HG03097 (cell line): Measurements from ENCODE around the gene IGSF9.
A peak's percentile ranks its signal among the peaks of the same experiment; 100 is the strongest.

Experiments
- ATAC-seq: cut with Tn5 transposase; IDR thresholded peaks from one replicate; pipeline ENCODE4 v1.9.1; 2021; ENCODE audit not compliant: unreplicated experiment, low FRiP score

IGSF9 gene

DNA sequence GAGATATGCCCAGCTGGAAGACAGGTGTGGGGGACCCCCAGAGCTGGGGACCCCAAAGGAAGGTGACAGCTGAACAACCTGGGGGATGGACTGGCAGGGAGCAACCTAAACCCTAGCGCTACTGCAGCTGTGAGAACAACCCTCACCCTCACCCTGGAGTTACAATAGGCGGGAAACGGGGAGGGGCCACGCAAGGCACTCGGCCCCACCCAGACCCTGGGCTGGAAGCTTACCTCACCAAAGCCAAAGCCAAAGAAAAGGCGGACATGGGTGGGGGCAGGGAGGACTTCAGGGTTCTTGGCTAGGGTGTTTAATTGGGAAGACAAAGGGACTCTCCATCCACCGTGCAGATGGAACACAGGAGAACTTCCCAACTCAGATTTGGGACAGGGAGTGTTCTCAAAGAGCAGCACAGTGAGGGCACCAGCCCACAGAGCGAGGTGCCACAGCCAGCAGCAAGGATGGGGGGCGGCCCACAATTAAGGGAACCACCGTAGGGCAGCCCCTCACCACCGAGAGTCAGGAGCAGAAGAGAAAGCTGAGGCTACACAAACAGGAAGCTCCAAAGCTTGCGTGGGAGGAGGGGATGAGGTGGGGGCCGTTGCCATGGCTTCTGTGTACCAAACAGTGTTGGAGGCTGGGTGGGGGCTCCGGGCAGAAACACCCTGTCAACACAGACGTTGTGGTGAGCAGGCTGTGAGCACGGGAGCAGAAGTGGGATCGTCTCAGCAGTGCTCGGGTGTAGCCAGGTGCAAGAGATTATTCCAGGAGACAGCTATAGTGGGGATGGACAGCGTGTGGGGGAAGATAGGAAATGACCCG lies 22.0 kb downstream of the IGSF9 start:
- peak; percentile 27 for ATAC-seq

DNA sequence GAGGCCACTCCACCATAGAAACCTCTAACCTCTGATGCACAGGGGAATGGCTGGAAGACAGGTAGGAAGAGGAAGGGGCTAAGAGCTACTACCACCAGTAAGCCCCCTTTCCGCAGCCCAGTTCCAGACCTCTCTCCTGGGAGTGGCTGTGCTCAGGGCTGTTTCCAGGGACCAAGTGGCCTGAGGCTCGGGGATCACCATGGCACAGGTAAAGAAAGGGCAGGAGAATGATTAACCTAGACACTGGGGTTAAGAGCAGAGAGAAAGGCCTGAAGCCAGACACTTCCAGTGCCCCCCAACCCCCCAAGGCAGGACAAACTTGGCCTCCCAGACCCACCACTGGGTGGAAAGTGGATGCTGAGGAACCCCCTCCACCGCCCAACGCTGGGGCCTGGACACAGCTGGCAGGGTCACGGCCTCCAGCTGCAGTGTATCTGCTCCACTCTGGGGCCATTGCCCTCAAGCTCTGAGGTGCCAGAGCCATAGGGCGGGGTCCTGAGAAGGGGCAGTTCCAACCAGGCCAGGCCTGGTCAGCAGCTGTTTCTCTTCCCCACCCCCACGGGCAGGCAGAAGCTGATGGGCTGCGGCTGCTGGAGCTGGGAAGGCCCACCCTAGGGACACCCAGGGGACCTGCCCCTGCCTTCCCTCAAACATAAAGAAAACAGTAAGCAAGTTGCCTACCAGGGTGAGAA lies 22.8 kb downstream of the IGSF9 start:
- no peak for ATAC-seq

- no peak for ATAC-seq
These were observed 23.5 kb downstream of the IGSF9 start for GRCh38 chr1:159921700-159922504.

GRCh38 chr1:159921251-159921650 lies 24.2 kb downstream of the IGSF9 start:
- peak; percentile 17 for ATAC-seq

DNA sequence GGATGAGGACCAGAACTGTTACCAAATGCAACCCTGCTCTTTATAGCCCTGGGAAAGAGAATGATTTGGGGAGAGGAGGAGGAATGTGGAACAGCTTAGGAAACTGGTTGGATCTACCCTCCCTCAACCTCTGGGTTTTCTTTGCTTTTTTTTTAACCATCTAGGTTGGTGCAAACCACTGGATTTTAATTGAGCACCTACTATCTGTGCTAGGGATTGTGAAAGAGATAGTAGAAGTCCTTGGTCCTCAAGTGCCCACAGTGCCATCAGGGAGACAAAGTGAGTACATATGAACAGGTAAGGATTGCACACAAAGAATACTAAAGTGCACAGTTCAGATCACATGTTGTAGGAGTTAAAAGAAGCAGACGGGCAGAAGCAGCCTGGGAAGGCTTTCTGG lies 24.8 kb downstream of the IGSF9 start:
- no peak for ATAC-seq

GRCh38 chr1:159920202-159920601 lies 25.2 kb downstream of the IGSF9 start:
- no peak for ATAC-seq

GRCh38 chr1:159919236-159919865 lies 26.1 kb downstream of the IGSF9 start:
- ATAC-seq = no peak

DNA sequence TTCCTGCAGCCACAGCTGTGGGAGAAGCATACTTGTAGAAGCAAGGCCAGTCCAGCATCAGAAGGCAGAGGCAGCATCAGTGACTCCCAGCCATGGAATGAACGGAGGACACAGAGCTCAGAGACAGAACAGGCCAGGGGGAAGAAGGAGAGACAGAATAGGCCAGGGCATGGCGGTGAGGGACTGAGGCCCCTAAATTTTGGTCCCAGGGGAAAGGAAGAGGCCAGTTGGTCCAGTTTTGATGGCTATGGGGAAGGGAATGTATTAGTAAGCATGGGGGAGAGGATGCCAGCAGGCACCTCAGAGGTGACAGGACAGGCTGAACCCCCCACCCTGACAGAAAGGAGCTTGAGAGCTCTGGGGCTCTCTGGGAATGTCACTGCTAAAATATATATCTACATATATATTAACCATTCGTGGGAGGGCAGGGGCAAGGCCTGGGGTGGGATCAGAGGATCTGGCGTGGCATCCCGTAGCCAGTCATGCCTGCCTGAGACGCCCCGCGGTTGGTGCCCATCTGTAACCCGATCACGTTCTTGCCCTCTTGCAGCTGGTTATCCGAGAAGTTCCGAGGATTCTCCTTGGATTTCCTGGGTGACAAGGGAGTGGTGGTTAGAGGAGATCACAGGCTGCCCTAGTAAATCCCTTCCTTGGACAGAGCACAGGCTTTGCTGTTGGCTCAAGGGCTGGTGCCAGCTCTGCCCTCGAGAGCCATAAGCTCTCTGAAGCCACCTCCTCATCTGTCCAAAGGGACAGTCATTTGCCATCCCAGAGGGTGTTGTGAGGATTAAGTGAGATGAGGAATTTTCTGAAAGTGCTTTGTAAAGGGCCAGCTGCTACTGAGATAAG lies 26.8 kb downstream of the IGSF9 start:
- ATAC-seq = no peak

- no peak for ATAC-seq
These were observed 27.7 kb downstream of the IGSF9 start for GRCh38 chr1:159917533-159918351.

DNA sequence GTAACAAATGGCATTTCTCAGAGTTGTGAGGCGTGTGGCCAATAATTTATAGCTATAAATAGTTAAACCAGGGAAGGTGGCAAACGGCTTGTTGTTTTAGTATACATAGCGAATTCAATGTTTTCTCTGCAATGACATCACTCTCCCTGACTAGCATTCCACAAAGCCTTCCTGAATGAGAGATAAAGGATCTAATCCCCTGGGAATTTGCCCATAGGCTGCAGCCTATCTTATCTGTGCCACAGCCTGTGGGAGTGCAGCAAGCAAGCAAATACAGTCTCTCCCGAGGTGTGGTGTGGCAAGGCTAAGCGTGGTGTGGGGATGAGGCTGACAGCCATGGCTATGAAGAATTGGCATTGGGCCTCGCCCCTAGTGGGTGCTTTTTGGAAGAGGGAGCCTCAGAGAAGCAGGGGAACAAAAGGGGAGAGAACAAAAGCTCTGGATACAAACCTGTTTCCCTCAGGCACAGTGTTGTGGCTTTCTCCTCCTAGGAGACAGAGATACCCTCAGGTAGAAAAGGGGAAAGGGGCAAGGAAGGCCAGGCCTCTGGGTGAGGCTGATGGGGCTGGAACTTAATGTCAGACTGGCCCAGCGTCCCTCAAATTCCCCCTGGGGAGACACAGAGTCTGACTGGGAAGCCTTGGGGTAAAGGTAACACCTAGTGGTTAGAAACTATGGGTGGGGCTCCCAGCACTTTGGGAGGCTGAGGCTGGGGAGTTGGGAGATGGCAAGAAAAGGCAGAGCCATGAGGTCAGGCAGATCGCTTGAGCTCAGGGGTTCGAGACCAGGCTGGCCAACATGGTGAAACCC lies 29.0 kb downstream of the IGSF9 start:
- ATAC-seq = no peak

- no peak for ATAC-seq
These were observed 29.7 kb downstream of the IGSF9 start for GRCh38 chr1:159915571-159916241.

DNA sequence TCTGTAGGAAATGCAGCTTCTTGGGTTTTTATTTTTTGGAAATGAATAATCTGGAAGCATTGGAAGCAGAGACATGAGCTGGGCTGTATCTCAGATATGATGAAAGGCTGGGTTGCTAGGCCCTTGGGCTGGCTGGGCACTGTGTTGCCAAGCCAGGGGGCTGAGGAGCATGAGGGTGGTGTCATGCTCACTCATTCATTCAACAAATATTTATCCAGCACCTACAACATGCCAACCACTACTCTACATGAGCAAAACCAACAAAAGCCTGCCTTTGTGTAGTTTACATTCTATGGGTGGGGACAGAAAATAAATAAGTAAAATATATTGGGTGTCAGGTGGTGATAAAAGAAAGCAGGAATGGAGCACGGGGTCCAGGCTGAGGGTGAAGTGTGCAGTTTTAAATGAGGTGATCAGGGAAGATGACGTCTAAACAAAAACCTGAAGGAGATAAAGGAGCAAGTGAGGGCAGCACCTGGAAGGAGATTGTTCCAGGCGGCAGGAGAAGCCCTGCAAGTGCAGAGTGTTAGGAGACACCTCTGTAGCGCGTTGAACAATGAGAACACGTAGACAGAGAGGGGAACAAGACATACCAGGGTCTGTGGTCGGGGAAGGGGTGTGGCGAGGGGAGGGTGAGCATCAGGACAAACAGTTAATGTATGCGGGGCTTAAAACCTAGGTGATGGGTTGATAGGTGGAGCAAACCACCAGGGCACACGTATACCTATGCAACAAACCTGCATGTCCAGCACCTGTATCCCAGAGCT lies 31.0 kb downstream of the IGSF9 start:
- no peak for ATAC-seq

DNA sequence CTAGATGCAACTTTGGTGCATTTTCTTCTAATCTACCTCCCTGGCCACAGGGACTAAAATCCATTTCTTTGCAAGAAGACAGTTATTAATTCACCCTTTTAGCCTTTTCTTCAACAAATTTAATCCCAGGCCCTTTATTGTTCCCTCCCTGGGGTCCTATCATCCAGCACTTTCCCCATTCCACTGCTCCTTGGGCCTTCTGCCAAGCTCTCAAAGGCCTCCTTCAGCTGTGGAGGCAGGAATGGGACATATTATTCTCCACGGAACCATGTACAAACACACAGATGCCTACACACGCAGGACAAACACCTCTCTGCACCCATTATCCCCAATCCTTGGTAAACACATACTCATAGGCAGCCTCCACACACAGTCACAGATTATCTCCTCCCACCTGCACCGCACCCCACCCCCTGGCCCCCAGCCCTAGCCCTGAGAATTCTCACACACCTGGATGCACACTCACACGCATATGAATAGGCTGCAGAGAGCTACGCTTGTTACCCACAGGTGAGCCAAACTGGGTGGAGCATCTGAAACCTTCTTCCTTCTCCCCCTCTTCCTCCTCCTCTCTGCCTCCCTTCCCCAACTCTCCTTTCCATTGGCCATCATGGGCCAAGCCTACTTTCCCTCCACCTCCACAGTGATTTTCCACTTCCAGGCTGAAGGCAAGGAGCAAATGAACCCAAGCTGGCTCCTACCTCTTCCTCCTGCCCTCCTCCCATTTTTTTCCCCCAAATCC lies 31.8 kb downstream of the IGSF9 start:
- no peak for ATAC-seq

GRCh38 chr1:159911326-159912070 lies 33.9 kb downstream of the IGSF9 start:
- ATAC-seq = no peak

DNA sequence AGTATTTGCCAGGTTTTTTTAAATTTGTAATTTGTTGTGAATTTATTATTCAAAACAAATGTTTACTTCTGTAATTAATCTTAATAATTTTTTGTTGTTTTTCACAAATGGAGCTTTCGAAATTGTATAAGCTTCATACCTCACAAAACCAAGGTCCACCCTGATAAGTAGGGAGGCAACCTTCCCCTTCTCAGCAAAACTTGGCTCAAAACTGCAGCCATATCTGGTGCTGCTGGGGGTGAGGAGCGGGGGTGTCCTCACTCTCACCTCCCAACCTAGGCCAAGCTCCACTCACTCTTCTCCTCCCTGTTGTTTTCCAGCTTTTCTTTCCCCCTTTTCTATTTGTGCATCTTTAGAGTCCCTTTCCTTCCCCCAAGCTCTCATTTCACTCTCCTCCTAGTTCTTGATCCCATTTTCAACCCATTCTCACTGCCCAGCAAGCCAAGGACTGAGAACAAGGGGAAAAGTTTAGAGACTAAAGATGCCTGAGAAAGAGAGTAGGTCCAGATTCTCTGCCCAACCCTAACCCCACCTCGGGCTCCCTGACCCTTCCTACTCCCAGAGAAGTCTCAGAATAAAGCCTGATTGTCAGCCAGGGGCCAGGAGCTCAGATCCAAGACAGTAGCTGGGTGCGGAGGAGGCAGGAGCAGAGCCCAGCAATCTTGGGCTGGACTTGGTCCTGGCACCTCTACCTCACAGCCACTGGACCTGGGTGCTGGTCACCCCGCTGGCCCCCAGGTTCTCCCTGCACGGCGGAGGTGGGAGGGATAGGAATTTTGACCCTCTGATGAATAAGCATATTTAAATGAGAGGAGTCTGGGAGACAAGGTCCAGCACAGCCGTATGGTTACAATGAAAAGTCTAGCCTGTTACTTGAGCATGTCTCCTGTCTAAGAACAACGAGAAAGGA lies 37.1 kb downstream of the IGSF9 start:
- no peak for ATAC-seq
